Muscle layer of colon (tissue), 2 donors: ENCODE measurements around the gene LDLRAD4.
A peak's percentile ranks its signal among the peaks of the same experiment; 100 is the strongest.
"Not testable (repeated sequence)": the region's sequence is repeated elsewhere in the genome, so short reads cannot be mapped to it uniquely, and the experiment has no call there.

ENCODE experiments used
- H3K27ac ChIP-seq: one replicate; pipeline ENCODE4 v1.7.0; 2013; ENCODE audit warnings: low read depth, mild to moderate bottlenecking, low read length, moderate library complexity
- H3K27me3 ChIP-seq, 2 donors: one replicate each; pipeline ENCODE4 v1.7.0; 2013; ENCODE audit warnings: low read length in 2 of 2, mild to moderate bottlenecking in 2 of 2; ENCODE audit not compliant: insufficient read depth in 2 of 2, control insufficient read depth in 1 of 2
- H3K36me3 ChIP-seq: one replicate; pipeline ENCODE4 v1.7.0; 2013; ENCODE audit warnings: mild to moderate bottlenecking, low read length; ENCODE audit not compliant: insufficient read depth
- H3K4me1 ChIP-seq: one replicate; pipeline ENCODE4 v1.7.0; 2013; ENCODE audit warnings: mild to moderate bottlenecking, low read length; ENCODE audit not compliant: insufficient read depth
- H3K4me3 ChIP-seq, 2 donors: one replicate each; pipeline ENCODE4 v1.7.0; 2013; ENCODE audit warnings: low read length in 2 of 2, low read depth in 1 of 2, mild to moderate bottlenecking in 1 of 2, moderate library complexity in 1 of 2
- H3K9ac ChIP-seq: one replicate; pipeline ENCODE4 v1.7.0; 2013; ENCODE audit warnings: low read length
- H3K9me3 ChIP-seq: one replicate; pipeline ENCODE4 v1.7.0; 2013; ENCODE audit warnings: mild to moderate bottlenecking, low read length
- donor health status: abdominal sarcoma.
- donor health status: Adenocarcinoma of cecum.

LDLRAD4 gene

DNA sequence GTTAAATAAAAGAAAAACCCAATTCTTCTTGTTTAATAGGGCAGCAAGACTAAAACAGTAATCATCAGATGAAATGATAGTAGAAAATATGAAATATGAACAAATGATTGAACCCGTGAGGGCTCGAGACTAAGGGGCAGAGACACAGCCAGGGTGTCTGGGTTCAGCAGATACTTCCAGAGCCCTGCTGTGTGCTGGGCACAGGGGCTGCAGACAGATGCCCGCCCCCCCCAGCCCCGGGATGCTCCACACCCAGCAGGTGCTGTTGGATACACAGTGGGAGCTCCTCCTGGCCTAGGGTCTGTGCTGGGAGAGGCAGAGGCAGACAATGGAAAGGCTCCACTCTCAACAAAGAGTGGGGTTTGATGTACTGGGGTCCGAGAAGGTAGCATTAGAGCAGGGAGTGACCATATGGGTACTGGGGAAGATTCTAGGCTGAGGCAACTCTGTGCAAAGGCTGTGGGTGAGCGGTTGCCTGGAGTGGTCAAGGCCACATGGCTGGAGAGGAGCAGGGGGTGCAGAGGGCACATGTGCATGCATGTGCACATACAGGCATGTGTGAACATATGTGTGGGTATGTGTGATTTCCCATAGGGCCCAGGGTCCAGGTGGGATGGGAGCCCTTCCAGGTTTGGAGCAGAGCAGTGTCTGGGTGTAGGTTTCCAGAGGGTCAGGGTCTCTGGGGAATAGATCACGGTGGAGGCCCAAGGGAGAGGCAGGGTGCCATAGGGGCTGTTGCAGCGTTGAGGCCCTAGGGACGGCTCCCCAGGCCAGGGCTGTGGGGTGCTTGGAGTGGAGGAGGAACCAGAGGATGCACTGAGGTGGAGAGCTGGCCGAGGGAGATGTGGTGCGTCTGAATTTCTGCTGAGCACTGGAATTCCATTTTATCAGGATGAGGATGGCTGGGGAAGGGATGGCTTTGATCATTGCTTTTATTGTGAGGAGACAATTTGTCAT is 36.7 kb downstream of the LDLRAD4 start:
- Histone ChIP-seq H3K4me1 (peaks cover 7% of the 10 kb centered on the region), H3K9me3 (no peaks in the 10 kb centered on the region), H3K27ac (no peak overlapping the region), H3K27me3 (no peaks in the 10 kb centered on the region), H3K4me3 (no peak overlapping the region), H3K36me3 (no peaks in the 10 kb centered on the region), H3K9ac (no peak overlapping the region)

GRCh38 chr18:13256444-13257305 is 38.1 kb downstream of the LDLRAD4 start:
- Histone ChIP-seq H3K27me3 (no peaks in the 10 kb centered on the region), H3K27ac (no peak overlapping the region), H3K9me3 (no peaks in the 10 kb centered on the region), H3K9ac (no peak overlapping the region), H3K4me1 (peaks cover 21% of the 10 kb centered on the region), H3K36me3 (no peaks in the 10 kb centered on the region), H3K4me3 (no peak overlapping the region)

GRCh38 chr18:13257361-13257980 is 38.9 kb downstream of the LDLRAD4 start:
- Histone ChIP-seq H3K27ac (no peak overlapping the region), H3K9me3 (no peaks in the 10 kb centered on the region), H3K4me3 (no peak overlapping the region), H3K36me3 (no peaks in the 10 kb centered on the region), H3K27me3 (no peaks in the 10 kb centered on the region), H3K9ac (no peak overlapping the region), H3K4me1 (peaks cover 26% of the 10 kb centered on the region)

DNA sequence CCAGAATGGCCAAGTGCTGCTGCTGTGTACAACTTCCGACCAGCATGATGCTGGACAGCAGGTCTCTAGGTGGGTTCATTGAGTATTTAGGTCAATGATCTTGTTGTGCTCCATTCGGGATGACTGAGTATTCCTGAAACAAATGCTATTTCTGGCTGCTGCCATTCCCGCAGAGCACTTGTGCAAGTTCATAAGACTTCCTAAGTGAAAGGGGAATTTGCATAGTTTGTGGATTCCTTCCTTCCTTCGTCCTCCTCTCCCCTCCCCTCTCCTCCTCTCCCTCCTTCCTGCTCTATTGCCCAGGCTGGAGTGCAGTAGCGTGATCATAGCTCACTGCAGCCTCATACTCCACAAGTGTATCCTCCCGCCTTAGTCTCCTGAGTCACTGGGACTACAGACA is 40.4 kb downstream of the LDLRAD4 start:
- Histone ChIP-seq H3K9ac (no peak overlapping the region), H3K4me1 (peaks cover 37% of the 10 kb centered on the region), H3K4me3 (no peak overlapping the region), H3K27me3 (no peaks in the 10 kb centered on the region), H3K9me3 (no peaks in the 10 kb centered on the region), H3K27ac (no peak overlapping the region), H3K36me3 (no peaks in the 10 kb centered on the region)

GRCh38 chr18:13259701-13260100 is 41.1 kb downstream of the LDLRAD4 start:
- Histone ChIP-seq H3K27me3 (no peaks in the 10 kb centered on the region), H3K4me1 (peaks cover 44% of the 10 kb centered on the region), H3K27ac (no peak overlapping the region), H3K9me3 (no peaks in the 10 kb centered on the region), H3K36me3 (no peaks in the 10 kb centered on the region), H3K4me3 (no peak overlapping the region), H3K9ac (no peak overlapping the region)

DNA sequence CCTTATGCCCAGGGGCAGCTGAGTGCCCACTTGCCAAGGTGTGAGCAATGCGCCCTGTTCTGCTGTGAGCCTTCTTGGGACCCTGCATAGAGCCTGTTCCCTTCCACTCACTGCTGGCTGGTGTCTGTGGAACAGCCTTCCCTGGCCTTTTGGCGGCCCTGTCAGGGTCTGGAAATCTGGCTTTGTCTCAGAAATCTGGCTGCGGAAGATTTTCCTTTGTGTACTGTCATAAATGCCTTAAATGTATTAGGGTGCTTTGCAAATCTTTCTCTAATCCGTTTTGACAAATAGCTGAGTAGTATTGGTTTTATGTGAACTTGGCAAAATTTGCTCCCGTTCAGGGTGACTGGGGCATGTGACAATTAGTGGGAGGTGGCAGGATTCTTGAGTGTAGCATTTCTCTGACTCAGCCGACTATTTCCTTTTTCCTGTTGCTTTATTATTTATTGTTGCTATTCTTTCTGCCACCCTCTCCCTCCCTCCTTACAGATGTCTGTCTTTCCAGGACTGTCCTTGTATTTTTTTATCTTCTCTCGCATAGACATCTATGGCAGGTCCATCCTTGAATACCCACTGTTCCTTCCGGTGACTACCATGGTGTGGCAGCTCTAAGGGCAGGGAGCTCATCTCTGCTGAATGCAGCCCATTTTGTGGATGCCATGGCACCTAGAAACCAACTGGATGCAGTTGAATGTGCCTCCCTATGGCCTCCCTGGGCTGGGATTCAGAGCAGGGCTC is 41.8 kb downstream of the LDLRAD4 start:
- Histone ChIP-seq H3K36me3 (no peaks in the 10 kb centered on the region), H3K27me3 (no peaks in the 10 kb centered on the region), H3K4me1 (peaks cover 51% of the 10 kb centered on the region), H3K27ac (peak overlapping the region; percentile 60), H3K9ac (no peak overlapping the region), H3K9me3 (no peaks in the 10 kb centered on the region), H3K4me3 (no peak overlapping the region)

GRCh38 chr18:13260935-13261640 is 42.5 kb downstream of the LDLRAD4 start:
- H3K36me3 ChIP-seq = no peaks in the 10 kb centered on the region
- no peaks in the 10 kb centered on the region for H3K9me3 ChIP-seq
- no peak overlapping the region for H3K4me3 ChIP-seq
- peaks cover 58% of the 10 kb centered on the region for H3K4me1 ChIP-seq
- no peaks in the 10 kb centered on the region for H3K27me3 ChIP-seq
- peak overlapping the region; percentile 60 for H3K27ac ChIP-seq
- H3K9ac ChIP-seq = no peak overlapping the region

DNA sequence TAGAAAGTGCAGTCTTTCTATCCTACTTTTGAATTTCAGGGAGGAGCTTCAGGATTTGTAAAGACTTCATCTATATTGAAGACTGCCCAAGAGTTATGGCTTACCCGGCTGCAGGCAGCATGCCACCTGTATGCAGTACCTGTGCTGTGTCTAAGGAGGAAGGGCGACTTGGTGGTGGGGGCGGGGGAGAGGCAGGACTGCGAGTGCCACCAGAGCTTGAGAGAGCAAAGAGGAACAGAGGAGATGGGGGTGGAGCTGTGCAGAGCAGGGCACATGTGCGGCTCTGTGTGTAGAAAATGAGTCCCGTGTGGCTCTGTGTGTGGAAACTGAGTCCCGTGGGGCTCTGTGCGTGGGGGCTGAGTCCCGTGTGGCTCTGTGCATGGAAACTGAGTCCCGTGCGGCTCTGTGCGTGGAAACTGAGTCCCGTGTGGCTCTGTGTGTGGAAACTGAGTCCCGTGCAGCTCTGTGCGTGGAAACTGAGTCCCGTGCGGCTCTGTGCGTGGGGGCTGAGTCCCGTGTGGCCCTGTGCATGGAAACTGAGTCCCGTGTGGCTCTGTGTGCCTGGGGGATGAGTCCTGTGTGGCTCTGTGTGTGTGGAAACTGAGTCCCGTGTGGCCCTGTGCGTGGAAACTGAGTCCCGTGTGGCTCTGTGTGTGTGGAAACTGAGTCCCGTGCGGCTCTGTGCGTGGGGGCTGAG is 43.2 kb downstream of the LDLRAD4 start:
- peaks cover 66% of the 10 kb centered on the region for H3K4me1 ChIP-seq

GRCh38 chr18:13262358-13262680 is 43.8 kb downstream of the LDLRAD4 start:
- H3K9me3 ChIP-seq, H3K27ac ChIP-seq, H3K4me3 ChIP-seq, H3K9ac ChIP-seq, H3K36me3 ChIP-seq, H3K27me3 ChIP-seq: not testable (repeated sequence)
- H3K4me1 ChIP-seq = peaks cover 71% of the 10 kb centered on the region

More for the DNA sequence above, 43.2 kb downstream of the LDLRAD4 start:
- no peaks in the 10 kb centered on the region for H3K36me3 ChIP-seq
- no peak overlapping the region for H3K4me3 ChIP-seq
- no peaks in the 10 kb centered on the region for H3K27me3 ChIP-seq
- peak overlapping the region; percentile 60 for H3K27ac ChIP-seq
- H3K9me3 ChIP-seq = no peaks in the 10 kb centered on the region
- no peak overlapping the region for H3K9ac ChIP-seq
